ENCODE results near the gene HMCN1.

The HMCN1 gene

DNA sequence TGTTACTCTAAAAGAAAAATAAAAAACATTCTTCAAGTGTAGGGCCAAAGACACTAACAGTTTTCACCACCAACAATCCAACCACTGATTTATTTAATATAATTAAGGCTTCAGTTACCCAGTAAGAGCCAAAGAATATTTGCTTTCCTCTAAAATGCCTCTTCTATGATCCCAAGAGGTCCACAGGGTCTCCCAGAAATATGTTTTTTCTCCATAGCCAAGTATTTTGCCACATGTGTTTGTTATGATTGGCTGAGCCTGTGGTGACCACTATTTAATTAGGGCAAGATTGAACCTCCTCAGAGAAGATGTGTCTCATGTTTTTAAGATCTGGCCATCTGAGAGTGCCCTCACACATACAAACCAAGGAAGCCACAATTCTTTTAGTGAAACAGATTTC, 505.0 kb downstream of the HMCN1 start:
- Histone ChIP-seq H3K18ac (ENCODE audit: low read length) (no peak overlapping the region), H2BK12ac (ENCODE audit: low read length) (no peak overlapping the region), H2AK5ac (ENCODE audit: low read length) (no peak overlapping the region), H3K79me1 (ENCODE audit: low read length) (peaks cover 9% of the 10 kb centered on the region), H3K9me3 (ENCODE audit: insufficient read depth, low read depth, low read length) (no peaks in the 10 kb centered on the region), H3K27ac (ENCODE audit: low read depth, low read length) (no peak overlapping the region), H4K8ac (ENCODE audit: low read depth, low read length) (no peak overlapping the region), H3K4me1 (ENCODE audit: control insufficient read depth in 1 of 2, insufficient read depth in 2 of 2, low read length in 2 of 2) (peaks cover 0 to 3% of the 10 kb centered on the region in 2 experiments), H3K14ac (ENCODE audit: low read length) (no peak overlapping the region), H2BK5ac (ENCODE audit: low read depth, low read length, poor library complexity) (no peak overlapping the region), H2BK120ac (ENCODE audit: insufficient read depth, low read length, poor library complexity) (no peak overlapping the region), H4K12ac (ENCODE audit: low read depth, low read length) (no peak overlapping the region), H4K91ac (ENCODE audit: low read depth, low read length) (no peak overlapping the region), H3K27me3 (ENCODE audit: insufficient read depth, low read length) (no peaks in the 10 kb centered on the region), H3K4me3 (ENCODE audit: low read depth, low read length) (no peak overlapping the region), H2AFZ (ENCODE audit: insufficient read depth, low read length, poor library complexity) (no peak overlapping the region), H3K23ac (ENCODE audit: low read length) (no peak overlapping the region), H3K79me2 (ENCODE audit: control insufficient read depth, insufficient read depth, low read length, poor library complexity) (no peaks in the 10 kb centered on the region), H3K36me3 (ENCODE audit: control insufficient read depth in 1 of 2, insufficient read depth in 2 of 2, low read length in 2 of 2) (no peaks in the 10 kb centered on the region), H3K9ac (ENCODE audit: low read length) (no peak overlapping the region), H3K4ac (ENCODE audit: low read depth, low read length) (no peak overlapping the region), H3K4me2 (ENCODE audit: low read length) (no peak overlapping the region)
- DNase-seq: no peak

DNA sequence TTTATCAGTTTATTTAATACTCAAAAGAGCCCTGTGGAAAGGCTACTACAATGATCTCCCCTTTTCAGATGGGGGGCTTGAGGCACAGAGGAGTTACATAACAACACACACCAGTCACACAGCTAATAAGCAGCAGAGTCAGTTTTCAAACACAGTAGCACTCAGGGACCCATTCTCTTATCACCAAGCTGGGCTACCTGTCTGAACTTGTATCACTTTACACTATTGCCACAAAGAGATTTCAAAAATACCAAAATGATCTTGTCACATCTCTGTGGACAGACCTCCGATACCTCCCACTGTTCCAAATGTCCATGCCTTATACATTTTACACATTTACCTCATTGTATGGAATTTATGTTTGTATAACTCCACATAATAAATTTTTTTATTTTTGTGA, 506.2 kb downstream of the HMCN1 start:
- Histone ChIP-seq H3K36me3 (ENCODE audit: control insufficient read depth in 1 of 2, insufficient read depth in 2 of 2, low read length in 2 of 2) (no peaks in the 10 kb centered on the region), H3K18ac (ENCODE audit: low read length) (no peak overlapping the region), H3K23ac (ENCODE audit: low read length) (no peak overlapping the region), H2AFZ (ENCODE audit: insufficient read depth, low read length, poor library complexity) (no peak overlapping the region), H3K79me1 (ENCODE audit: low read length) (peaks cover 6% of the 10 kb centered on the region), H4K12ac (ENCODE audit: low read depth, low read length) (no peak overlapping the region), H3K14ac (ENCODE audit: low read length) (no peak overlapping the region), H4K8ac (ENCODE audit: low read depth, low read length) (no peak overlapping the region), H3K9me3 (ENCODE audit: insufficient read depth, low read depth, low read length) (no peaks in the 10 kb centered on the region), H3K4me2 (ENCODE audit: low read length) (no peak overlapping the region), H3K4me1 (ENCODE audit: control insufficient read depth in 1 of 2, insufficient read depth in 2 of 2, low read length in 2 of 2) (peaks cover 0 to 2% of the 10 kb centered on the region in 2 experiments), H2BK120ac (ENCODE audit: insufficient read depth, low read length, poor library complexity) (no peak overlapping the region), H2AK5ac (ENCODE audit: low read length) (no peak overlapping the region), H2BK5ac (ENCODE audit: low read depth, low read length, poor library complexity) (no peak overlapping the region), H3K79me2 (ENCODE audit: control insufficient read depth, insufficient read depth, low read length, poor library complexity) (no peaks in the 10 kb centered on the region), H3K4me3 (ENCODE audit: low read depth, low read length) (no peak overlapping the region), H3K4ac (ENCODE audit: low read depth, low read length) (no peak overlapping the region), H4K91ac (ENCODE audit: low read depth, low read length) (no peak overlapping the region), H3K27ac (ENCODE audit: low read depth, low read length) (no peak overlapping the region), H2BK12ac (ENCODE audit: low read length) (no peak overlapping the region), H3K27me3 (ENCODE audit: insufficient read depth, low read length) (no peaks in the 10 kb centered on the region), H3K9ac (ENCODE audit: low read length) (no peak overlapping the region)
- DNase-seq: no peak
- WGBS (ENCODE audit: extremely low coverage, insufficient coverage, insufficient read length): no CpG with 5 or more reads among the region's 1 CpG

Measured in trophoblast cell (in vitro differentiated cells and primary cell).